Progenitor cell of endocrine pancreas (in vitro differentiated cells): Measurements from ENCODE around the gene MSRB1. TPM values are rescaled to one million over a fixed set of nuclear protein-coding genes. Genes with fewer than 3 reads are reported as not detected.
"Not testable (repeated sequence)": the region's sequence is repeated elsewhere in the genome, so short reads cannot be mapped to it uniquely, and the experiment has no call there.

Source experiments
- DNase-seq: peaks from one replicate; pipeline ENCODE4 v3.0.0; 2021; ENCODE audit warnings: low spot score; ENCODE audit not compliant: unreplicated experiment
- H3K27ac Mint-ChIP-seq: 2 replicates; pipeline ENCODE4 v1.8.0; 2021; ENCODE audit warnings: mild to moderate bottlenecking, moderate library complexity, mixed read lengths
- H3K27me3 Mint-ChIP-seq: 2 replicates; pipeline ENCODE4 v1.8.0; 2021; ENCODE audit warnings: mixed read lengths
- H3K36me3 Mint-ChIP-seq: 2 replicates; pipeline ENCODE4 v1.8.0; 2022; ENCODE audit warnings: mixed read lengths; ENCODE audit not compliant: insufficient read depth
- H3K4me1 Mint-ChIP-seq: 2 replicates; pipeline ENCODE4 v1.8.0; 2021; ENCODE audit warnings: low read depth, mixed read lengths
- H3K4me3 Mint-ChIP-seq: 2 replicates; pipeline ENCODE4 v1.8.0; 2021; ENCODE audit warnings: low read depth, mild to moderate bottlenecking, moderate library complexity, mixed read lengths
- H3K9me3 Mint-ChIP-seq: 2 replicates; pipeline ENCODE4 v1.8.0; 2021; ENCODE audit warnings: low read depth, mixed read lengths
- CTCF ChIP-seq: fragments of 200-600 bp; sonication (generic); IDR thresholded peaks from one replicate; pipeline ENCODE4 v1.5.0; 2021; ENCODE audit warnings: antibody characterized with exemption, mild to moderate bottlenecking; ENCODE audit not compliant: unreplicated experiment
- total RNA-seq: library from RNA; stranded (reverse); gene quantifications from 2 replicates; pipeline ENCODE4 v1.2.1, GENCODE V29; 2021

The MSRB1 gene
- total RNA-seq, 1 donor from 2014 or later: 28.9 TPM

GRCh38 chr16:1940273-1941161 is 2.5 kb downstream of the MSRB1 start:
- peak overlapping the region; percentile 37 for H3K27ac Mint-ChIP-seq
- no peak for DNase-seq
- peaks cover 1% of the 10 kb centered on the region for H3K36me3 Mint-ChIP-seq
- no peaks in the 10 kb centered on the region for H3K9me3 Mint-ChIP-seq
- peak overlapping the region; percentile 19 for H3K4me3 Mint-ChIP-seq
- H3K4me1 Mint-ChIP-seq: peaks cover 2% of the 10 kb centered on the region
- TF ChIP-seq CTCF: no peak
- no peaks in the 10 kb centered on the region for H3K27me3 Mint-ChIP-seq

DNA sequence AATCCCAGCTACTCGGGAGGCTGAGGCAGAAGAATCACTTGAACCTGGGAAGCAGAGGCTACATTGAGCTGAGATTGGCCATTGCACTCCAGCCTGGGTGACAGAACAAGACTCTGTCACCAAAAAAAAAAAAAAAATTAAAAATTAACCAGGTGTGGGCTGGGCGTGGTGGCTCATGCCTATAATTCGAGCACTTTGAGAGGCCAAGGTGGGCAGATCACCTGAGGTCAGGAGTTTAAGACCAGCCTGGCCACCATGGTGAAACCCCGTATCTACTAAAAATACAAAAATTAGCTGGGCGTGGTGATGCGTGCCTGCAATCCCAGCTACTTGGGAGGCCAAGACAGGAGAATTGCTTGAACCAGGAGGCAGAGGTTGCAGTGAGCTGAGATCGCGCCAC is 3.2 kb downstream of the MSRB1 start:
- not testable (repeated sequence) for H3K36me3 Mint-ChIP-seq, H3K4me1 Mint-ChIP-seq, H3K4me3 Mint-ChIP-seq, DNase-seq, H3K27me3 Mint-ChIP-seq, H3K9me3 Mint-ChIP-seq, H3K27ac Mint-ChIP-seq

DNA sequence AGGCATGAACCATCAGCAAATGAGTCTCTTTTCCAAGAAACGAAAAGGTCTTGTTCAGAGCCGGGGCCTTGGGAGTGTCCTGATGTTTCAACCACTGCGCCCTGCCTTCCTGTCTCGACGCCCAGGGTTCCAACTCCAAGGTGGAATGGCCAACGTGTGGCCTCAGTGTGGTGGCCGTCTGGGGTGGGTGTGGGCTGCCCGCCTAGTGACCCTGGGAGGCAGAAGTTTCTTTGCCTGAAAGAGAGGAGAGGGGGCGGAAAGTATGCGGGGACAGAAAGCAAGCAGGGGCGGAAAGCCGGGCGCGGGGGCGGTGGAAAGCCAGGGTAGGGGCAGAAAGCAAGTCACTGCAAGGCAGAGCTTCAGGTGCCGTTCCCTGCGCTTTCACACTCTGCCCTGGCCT is 4.1 kb downstream of the MSRB1 start:
- no peaks in the 10 kb centered on the region for H3K9me3 Mint-ChIP-seq
- H3K4me3 Mint-ChIP-seq: no peak overlapping the region

DNA sequence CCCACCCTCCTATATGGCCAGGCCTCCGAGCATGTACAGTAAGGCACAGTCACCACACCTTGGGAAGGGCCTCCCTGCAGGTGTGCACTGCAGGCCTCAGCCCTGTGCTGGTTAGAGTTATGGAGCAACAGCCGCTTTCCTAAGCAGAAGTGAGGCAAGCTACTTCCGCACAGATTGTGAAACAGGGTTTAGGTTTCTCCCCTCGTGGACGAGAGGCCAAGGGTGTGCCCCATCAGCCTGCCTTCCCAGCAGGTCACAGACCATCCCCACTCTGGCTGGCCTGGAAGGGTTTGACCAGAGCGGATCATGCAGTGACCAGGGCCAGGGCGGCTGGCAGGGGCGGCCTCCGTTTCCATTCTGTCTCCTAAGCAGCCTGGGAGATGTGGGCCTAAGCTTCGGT is 4.7 kb downstream of the MSRB1 start:
- Mint-ChIP-seq H3K9me3 (no peaks in the 10 kb centered on the region), H3K4me3 (no peak overlapping the region), H3K4me1 (peaks cover 2% of the 10 kb centered on the region), H3K27ac (no peak overlapping the region), H3K36me3 (peaks cover 2% of the 10 kb centered on the region), H3K27me3 (peaks cover 2% of the 10 kb centered on the region)
- DNase-seq: no peak
- no peak for TF ChIP-seq CTCF

More for the DNA sequence above, 4.1 kb downstream of the MSRB1 start:
- H3K27me3 Mint-ChIP-seq: no peaks in the 10 kb centered on the region
- H3K36me3 Mint-ChIP-seq: peaks cover 1% of the 10 kb centered on the region
- no peak overlapping the region for H3K27ac Mint-ChIP-seq
- no peak for DNase-seq
- peaks cover 2% of the 10 kb centered on the region for H3K4me1 Mint-ChIP-seq
- TF ChIP-seq CTCF: no peak

GRCh38 chr16:1936945-1937479 is 6.0 kb downstream of the MSRB1 start:
- no peak overlapping the region for H3K4me3 Mint-ChIP-seq
- no peak overlapping the region for H3K27ac Mint-ChIP-seq
- no peaks in the 10 kb centered on the region for H3K9me3 Mint-ChIP-seq
- DNase-seq: no peak
- peaks cover 2% of the 10 kb centered on the region for H3K27me3 Mint-ChIP-seq
- peaks cover 2% of the 10 kb centered on the region for H3K36me3 Mint-ChIP-seq
- H3K4me1 Mint-ChIP-seq: peaks cover 2% of the 10 kb centered on the region
- no peak for TF ChIP-seq CTCF
